Smooth muscle cell (in vitro differentiated cells): ENCODE data around the gene ADAR. TPM values are rescaled to one million over a fixed set of nuclear protein-coding genes. Genes with fewer than 3 reads are reported as not detected.

Experiments used
- DNase-seq: peaks from one replicate; lab custom pipeline; 2025; ENCODE audit not compliant: unreplicated experiment; lab: John Stamatoyannopoulos, UW
- H2AFZ ChIP-seq: fragments of 200-600 bp; sonication (generic); 2 replicates; pipeline ENCODE4 v1.6.0; 2016; ENCODE audit warnings: antibody characterized with exemption, low read depth, mild to moderate bottlenecking
- H3F3A ChIP-seq: fragments of 200-600 bp; sonication (generic); 2 replicates; pipeline ENCODE4 v1.6.0; 2017; ENCODE audit warnings: antibody characterized with exemption, low read depth
- H3K27ac ChIP-seq: fragments of 200-600 bp; sonication (generic); 2 replicates; pipeline ENCODE4 v1.5.1; 2016; ENCODE audit warnings: low read depth, mild to moderate bottlenecking
- H3K27me3 ChIP-seq: fragments of 200-600 bp; sonication (generic); 2 replicates; pipeline ENCODE4 v1.6.1; 2016; ENCODE audit warnings: low read depth, mild to moderate bottlenecking
- H3K36me3 ChIP-seq: fragments of 200-600 bp; sonication (generic); 2 replicates; pipeline ENCODE4 v1.5.1; 2016; ENCODE audit warnings: low read depth
- H3K4me1 ChIP-seq: fragments of 200-600 bp; sonication (generic); 2 replicates; pipeline ENCODE4 v1.5.1; 2016; ENCODE audit warnings: low read depth
- H3K4me2 ChIP-seq: fragments of 200-600 bp; sonication (generic); 2 replicates; pipeline ENCODE4 v1.6.0; 2016; ENCODE audit warnings: mild to moderate bottlenecking
- H3K4me3 ChIP-seq: fragments of 200-600 bp; sonication (generic); 2 replicates; pipeline ENCODE4 v1.5.1; 2016; ENCODE audit warnings: mild to moderate bottlenecking
- H3K79me2 ChIP-seq: fragments of 200-600 bp; sonication (generic); 2 replicates; pipeline ENCODE4 v1.6.0; 2016; ENCODE audit warnings: low read depth, mild to moderate bottlenecking
- H3K9ac ChIP-seq: fragments of 200-600 bp; sonication (generic); 2 replicates; pipeline ENCODE4 v1.6.0; 2016; ENCODE audit warnings: low read depth
- H3K9me3 ChIP-seq: fragments of 200-600 bp; sonication (generic); replicated peaks from 2 replicates; pipeline ENCODE4 v1.5.1; 2016; ENCODE audit warnings: low read depth
- H4K20me1 ChIP-seq: fragments of 200-600 bp; sonication (generic); 2 replicates; pipeline ENCODE4 v1.6.0; 2016; ENCODE audit warnings: low read depth
- CTCF ChIP-seq: fragments of 200-600 bp; sonication (generic); IDR thresholded peaks from 2 replicates; pipeline ENCODE4 v1.5.1; 2017; ENCODE audit warnings: borderline replicate concordance, mild to moderate bottlenecking, antibody characterized with exemption; ENCODE audit not compliant: insufficient read depth, poor library complexity, severe bottlenecking
- WGBS: methylation state at CpG from one replicate; pipeline ENCODE4 v1.1.7; 2016; ENCODE audit warnings: low lambda C conversion rate; 5-methylcytosine and 5-hydroxymethylcytosine counted together
- polyA plus RNA-seq: library from polyadenylated mRNA; unstranded; fragments of >200 nt; fragmentation: Nextera tagmentation; extraction: Ambion mirVana; gene quantifications from 2 replicates; pipeline ENCODE4 v1.2.1, GENCODE V29; 2016
- total RNA-seq: library from RNA; depleted of rRNA; stranded (reverse); fragments of >200 nt; gene quantifications from 2 replicates; pipeline ENCODE4 v1.2.3, GENCODE V29; 2014

The ADAR gene
- total and polyA plus RNA-seq, 2 experiments from 2014 or later, result 39.1 to 80.6 TPM

- no peak for TF ChIP-seq CTCF
- H3K9me3 ChIP-seq, result no peaks in the 10 kb centered on the region
- H3K79me2 ChIP-seq, result peaks cover 14% of the 10 kb centered on the region
- no peak overlapping the region for H3K9ac ChIP-seq
- H3K4me1 ChIP-seq, result peaks cover 3% of the 10 kb centered on the region
- H4K20me1 ChIP-seq, result peaks cover 51% of the 10 kb centered on the region
- DNase-seq, result no peak
- H2AFZ ChIP-seq, result no peak overlapping the region
- peaks cover 7% of the 10 kb centered on the region for H3K36me3 ChIP-seq
- 98% methylated on average over 6 of the region's 6 CpGs for WGBS
- peaks cover 12% of the 10 kb centered on the region for H3F3A ChIP-seq
- no peaks in the 10 kb centered on the region for H3K27me3 ChIP-seq
- no peak overlapping the region for H3K4me2 ChIP-seq
- H3K4me3 ChIP-seq, result no peak overlapping the region
- no peak overlapping the region for H3K27ac ChIP-seq
Measured at GRCh38 chr1:154552036-154552435, 56.0 kb downstream of the ADAR start.

- Histone ChIP-seq H4K20me1 (peaks cover 46% of the 10 kb centered on the region), H2AFZ (no peak overlapping the region)
- no peak for TF ChIP-seq CTCF
Measured at GRCh38 chr1:154551474-154551873, 56.5 kb downstream of the ADAR start.

GRCh38 chr1:154550657-154551056 lies 57.3 kb downstream of the ADAR start:
- H3K9ac ChIP-seq, result no peak overlapping the region
- TF ChIP-seq CTCF, result no peak
- H3K27ac ChIP-seq, result no peak overlapping the region
- H2AFZ ChIP-seq, result no peak overlapping the region
- no peak overlapping the region for H3K4me3 ChIP-seq
- peaks cover 7% of the 10 kb centered on the region for H3K36me3 ChIP-seq
- peaks cover 12% of the 10 kb centered on the region for H3F3A ChIP-seq
- H3K4me1 ChIP-seq, result no peaks in the 10 kb centered on the region
- H4K20me1 ChIP-seq, result peaks cover 37% of the 10 kb centered on the region
- no peaks in the 10 kb centered on the region for H3K9me3 ChIP-seq
- no peak for DNase-seq
- peaks cover under 1% of the 10 kb centered on the region for H3K79me2 ChIP-seq
- H3K4me2 ChIP-seq, result no peak overlapping the region
- 83% methylated on average over 6 of the region's 6 CpGs for WGBS
- no peaks in the 10 kb centered on the region for H3K27me3 ChIP-seq

More at GRCh38 chr1:154551474-154551873, 56.5 kb downstream of the ADAR start:
- Histone ChIP-seq H3K9ac (no peak overlapping the region), H3K9me3 (no peaks in the 10 kb centered on the region), H3K4me2 (no peak overlapping the region), H3K27ac (no peak overlapping the region), H3F3A (peaks cover 12% of the 10 kb centered on the region), H3K4me3 (no peak overlapping the region), H3K36me3 (peaks cover 7% of the 10 kb centered on the region), H3K4me1 (peaks cover 3% of the 10 kb centered on the region), H3K27me3 (no peaks in the 10 kb centered on the region), H3K79me2 (peaks cover 9% of the 10 kb centered on the region)
- no peak for DNase-seq
- 94% methylated on average over 4 of the region's 4 CpGs for WGBS

GRCh38 chr1:154550070-154550469 lies 57.9 kb downstream of the ADAR start:
- no peak for DNase-seq
- Histone ChIP-seq H3K4me2 (no peak overlapping the region), H3K27me3 (no peaks in the 10 kb centered on the region), H4K20me1 (peaks cover 32% of the 10 kb centered on the region), H3K27ac (no peak overlapping the region), H3K79me2 (no peaks in the 10 kb centered on the region), H3K36me3 (peaks cover 7% of the 10 kb centered on the region), H3K9ac (no peak overlapping the region), H2AFZ (no peak overlapping the region), H3F3A (peaks cover 12% of the 10 kb centered on the region), H3K4me1 (no peaks in the 10 kb centered on the region), H3K4me3 (no peak overlapping the region), H3K9me3 (no peaks in the 10 kb centered on the region)
- no peak for TF ChIP-seq CTCF
- WGBS, result 90% methylated on average over 5 of the region's 5 CpGs
